Natural killer cell (primary cell): ENCODE measurements around the gene SFXN2. TPM values are rescaled to one million over a fixed set of nuclear protein-coding genes. Genes with fewer than 3 reads are reported as not detected.

Source experiments
- ATAC-seq, 3 donors: fragments of 150-1000 bp in 2 of 3; fragments of 200-7000 bp in 1 of 3; cut with Tn5 transposase; 1 replicate in 1 of 3; 2 replicates in 2 of 3; pipeline ENCODE4 v1.10.0; 2021; ENCODE audit warnings: mild to moderate bottlenecking in 2 of 3, moderate library complexity in 2 of 3
- DNase-seq, 2 donors: peaks; one replicate each; pipeline versions ENCODE4 v3.0.0 to v3.0.0-alpha.2; 2013 to 2021; ENCODE audit warnings: mixed read lengths in 1 of 2
- H3K27ac ChIP-seq: one replicate; pipeline ENCODE4 v1.5.1; 2013; ENCODE audit warnings: mild to moderate bottlenecking, low read length
- H3K27me3 ChIP-seq: one replicate; pipeline ENCODE4 v1.6.1; 2013; ENCODE audit warnings: low read length; ENCODE audit not compliant: control insufficient read depth, insufficient read depth
- H3K36me3 ChIP-seq: one replicate; pipeline ENCODE4 v1.6.1; 2013; ENCODE audit warnings: low read length; ENCODE audit not compliant: control insufficient read depth, insufficient read depth
- H3K4me1 ChIP-seq: one replicate; pipeline ENCODE4 v1.6.1; 2013; ENCODE audit warnings: low read length; ENCODE audit not compliant: control insufficient read depth, insufficient read depth
- H3K4me3 ChIP-seq: one replicate; pipeline ENCODE4 v1.5.1; 2013; ENCODE audit warnings: low read length
- H3K9me3 ChIP-seq: one replicate; pipeline ENCODE4 v1.6.1; 2013; ENCODE audit warnings: low read length; ENCODE audit not compliant: control insufficient read depth, insufficient read depth
- H3K27ac Mint-ChIP-seq, 2 donors: one replicate each; pipeline ENCODE4 v1.8.0; 2022; ENCODE audit warnings: mild to moderate bottlenecking in 2 of 2, mixed read lengths in 2 of 2, moderate library complexity in 1 of 2
- H3K27me3 Mint-ChIP-seq, 2 donors: one replicate each; pipeline ENCODE4 v1.8.0; 2022; ENCODE audit warnings: low read depth in 2 of 2, mixed read lengths in 2 of 2
- H3K36me3 Mint-ChIP-seq: one replicate; pipeline ENCODE4 v1.8.0; 2022; ENCODE audit warnings: mixed read lengths
- H3K4me1 Mint-ChIP-seq, 2 donors: one replicate each; pipeline ENCODE4 v1.8.0; 2022; ENCODE audit warnings: mixed read lengths in 2 of 2
- H3K4me3 Mint-ChIP-seq: one replicate; pipeline ENCODE4 v1.8.0; 2022; ENCODE audit warnings: mild to moderate bottlenecking, moderate library complexity, mixed read lengths
- H3K9me3 Mint-ChIP-seq, 2 donors: one replicate each; pipeline ENCODE4 v1.8.0; 2022; ENCODE audit warnings: mixed read lengths in 2 of 2
- CTCF ChIP-seq: fragments of 200-600 bp; IDR thresholded peaks from one replicate; pipeline ENCODE4 v1.8.0; 2022; ENCODE audit warnings: antibody characterized with exemption
- WGBS: methylation state at CpG from one replicate; pipeline ENCODE4 v1.1.7; 2013; ENCODE audit warnings: missing lambda C conversion rate; ENCODE audit not compliant: insufficient coverage; 5-methylcytosine and 5-hydroxymethylcytosine counted together
- intact Hi-C: fragments of 100-400 bp; cut with micrococcal nuclease; formaldehyde crosslinking; loops from one replicate; pipeline ENCODE4 v1.14.2; 2022
- total RNA-seq, 4 donors: library from RNA; stranded (reverse); fragments of 120-200 nt in 1 of 4; gene quantifications; one replicate each; pipeline versions ENCODE4 v1.2.3 to v1.2.4, GENCODE V29; 2013 to 2022

SFXN2 gene
- total RNA-seq, 3 donors from 2014 or later (not counting 1 experiment from before 2014, with no cell fraction given) = 4.8 to 8.0 (median 5.1) TPM

GRCh38 chr10:102678842-102679289 is 35.6 kb upstream of the SFXN2 start:
- peaks cover 28 to 39% of the 10 kb centered on the region in 2 donors for H3K4me1 Mint-ChIP-seq

GRCh38 chr10:102679596-102679995 is 34.8 kb upstream of the SFXN2 start:
- DNase-seq (no peak), ATAC-seq (no peak)
- Histone ChIP-seq H3K9me3 (no peaks in the 10 kb centered on the region), H3K27ac (no peak overlapping the region), H3K4me1 (peaks cover 33% of the 10 kb centered on the region), H3K4me3 (no peak overlapping the region), H3K36me3 (no peaks in the 10 kb centered on the region), H3K27me3 (no peaks in the 10 kb centered on the region)
- intact Hi-C loops = no loop called here
- Mint-ChIP-seq H3K9me3 (no peaks in the 10 kb centered on the region), H3K27ac (no peak overlapping the region), H3K4me3 (no peak overlapping the region), H3K4me1 (peaks cover 21 to 31% of the 10 kb centered on the region in 2 donors), H3K27me3 (no peaks in the 10 kb centered on the region), H3K36me3 (no peaks in the 10 kb centered on the region)
- 100% methylated on average over 4 of the region's 4 CpGs for WGBS
- TF ChIP-seq CTCF = no peak

More at GRCh38 chr10:102678842-102679289, 35.6 kb upstream of the SFXN2 start:
- Histone ChIP-seq H3K36me3 (no peaks in the 10 kb centered on the region), H3K9me3 (no peaks in the 10 kb centered on the region), H3K4me1 (peaks cover 40% of the 10 kb centered on the region), H3K27me3 (no peaks in the 10 kb centered on the region), H3K4me3 (no peak overlapping the region), H3K27ac (no peak overlapping the region)
- H3K27me3 Mint-ChIP-seq = no peaks in the 10 kb centered on the region
- H3K36me3 Mint-ChIP-seq = no peaks in the 10 kb centered on the region
- DNase-seq (no peak), ATAC-seq (peak in 2 of 3 donors; percentile 43 to 51)
- 17% methylated on average over 9 of the region's 9 CpGs for WGBS
- no peak overlapping the region for H3K4me3 Mint-ChIP-seq
- intact Hi-C loops = no loop called here
- TF ChIP-seq CTCF = peak; percentile 30
- no peaks in the 10 kb centered on the region for H3K9me3 Mint-ChIP-seq
- no peak overlapping the region for H3K27ac Mint-ChIP-seq

GRCh38 chr10:102681696-102682095 is 32.7 kb upstream of the SFXN2 start:
- Histone ChIP-seq H3K36me3 (peaks cover 5% of the 10 kb centered on the region), H3K9me3 (no peaks in the 10 kb centered on the region), H3K4me1 (peaks cover 12% of the 10 kb centered on the region), H3K27ac (no peak overlapping the region), H3K4me3 (no peak overlapping the region), H3K27me3 (no peaks in the 10 kb centered on the region)
- 80% methylated on average over 2 of the region's 5 CpGs for WGBS
- Mint-ChIP-seq H3K4me3 (no peak overlapping the region), H3K27me3 (no peaks in the 10 kb centered on the region), H3K4me1 (peaks cover 8 to 15% of the 10 kb centered on the region in 2 donors), H3K9me3 (no peaks in the 10 kb centered on the region), H3K27ac (no peak overlapping the region), H3K36me3 (no peaks in the 10 kb centered on the region)
- no peak for TF ChIP-seq CTCF
- ATAC-seq (no peak), DNase-seq (no peak)
- intact Hi-C loops = no loop called here

- WGBS = 99% methylated on average over 7 of the region's 7 CpGs
- no peak overlapping the region for H3K27ac ChIP-seq
- no peak overlapping the region for H3K4me3 Mint-ChIP-seq
- H3K4me1 Mint-ChIP-seq = peaks cover 8 to 15% of the 10 kb centered on the region in 2 donors
- no peak for TF ChIP-seq CTCF
- no peak for ATAC-seq
- intact Hi-C loops = no loop called here
- H3K27me3 ChIP-seq = no peaks in the 10 kb centered on the region
- no peak overlapping the region for H3K4me3 ChIP-seq
- H3K36me3 ChIP-seq = peaks cover 5% of the 10 kb centered on the region
- no peaks in the 10 kb centered on the region for H3K9me3 Mint-ChIP-seq
- no peaks in the 10 kb centered on the region for H3K27me3 Mint-ChIP-seq
- no peaks in the 10 kb centered on the region for H3K36me3 Mint-ChIP-seq
- DNase-seq = peak in 1 of 2 donors; percentile 57
- no peaks in the 10 kb centered on the region for H3K9me3 ChIP-seq
- H3K4me1 ChIP-seq = peaks cover 8% of the 10 kb centered on the region
- H3K27ac Mint-ChIP-seq = no peak overlapping the region
Observed at GRCh38 chr10:102682416-102682815, 32.0 kb upstream of the SFXN2 start.
